A549 (cell line): ENCODE measurements around the gene VASH2. TPM values are rescaled to one million over a fixed set of nuclear protein-coding genes. Genes with fewer than 3 reads are reported as not detected.

Experiments used
- ATAC-seq, 2 experiments: fragments of 200-7000 bp in 1 of 2; fragments of >200 bp in 1 of 2; cut with Nextera tagmentation in 1 of 2; cut with Tn5 transposase in 1 of 2; 3 replicates each; pipeline versions ENCODE4 v1.8.0 to v1.9.1; 2018 to 2020; ENCODE audit warnings: mild to moderate bottlenecking in 1 of 2, moderate library complexity in 1 of 2
- CTCF ChIA-PET: fragments of 300-600 bp; sonication (Branson Sonifier 250); formaldehyde crosslinking; extraction: SDS; loops from one replicate; lab custom pipeline; 2021; ENCODE audit warnings: antibody characterized with exemption, inconsistent platforms; lab: Yijun Ruan, JAX
- POLR2A ChIA-PET: fragments of 350-600 bp; formaldehyde crosslinking; extraction: SDS; loops from one replicate; lab custom pipeline; 2021; ENCODE audit warnings: antibody characterized with exemption, inconsistent platforms; lab: Yijun Ruan, JAX
- DNase-seq, 2 experiments: peaks; one replicate each; pipeline versions ENCODE4 v3.0.0 to v3.0.0-alpha.2; 2011 to 2016; ENCODE audit warnings: low read depth in 1 of 2, low spot score in 1 of 2
- FAIRE-seq: peaks from 2 replicates; lab custom pipeline; 2011; peaks lifted over from hg19 to GRCh38; lab: Jason Lieb, UNC
- H3K27ac ChIP-seq, 2 experiments: fragments of >200 bp; sonication (Bioruptor Twin); formaldehyde crosslinking; 3 replicates each; pipeline ENCODE4 v1.5.1; 2016 to 2017
- H3K4me1 ChIP-seq: fragments of >200 bp; sonication (Bioruptor Twin); formaldehyde crosslinking; 3 replicates; pipeline ENCODE4 v1.6.1; 2016
- H3K4me2 ChIP-seq: fragments of >200 bp; sonication (Bioruptor Twin); formaldehyde crosslinking; 3 replicates; pipeline ENCODE4 v1.6.1; 2016
- H3K4me3 ChIP-seq: fragments of >200 bp; sonication (Bioruptor Twin); formaldehyde crosslinking; 3 replicates; pipeline ENCODE4 v1.5.1; 2016
- H3K9me3 ChIP-seq: fragments of >200 bp; sonication (Bioruptor Twin); formaldehyde crosslinking; 3 replicates; pipeline ENCODE4 v1.6.1; 2016
- BHLHE40 ChIP-seq: IDR thresholded peaks from 2 replicates; pipeline ENCODE4 v1.6.1; 2012; ENCODE audit warnings: low read depth, low read length, inconsistent platforms
- CBX8 ChIP-seq: fragments of 200-600 bp; sonication (generic); IDR thresholded peaks from 2 replicates; pipeline ENCODE4 v1.6.1; 2016
- CHD4 ChIP-seq: fragments of 200-600 bp; sonication (generic); IDR thresholded peaks from 2 replicates; pipeline ENCODE4 v1.6.1; 2016; ENCODE audit warnings: antibody characterized with exemption, mild to moderate bottlenecking, borderline replicate concordance
- CTCF ChIP-seq: fragments of >200 bp; sonication (Bioruptor Twin); formaldehyde crosslinking; IDR thresholded peaks from 3 replicates; pipeline ENCODE4 v1.5.1; 2016
- E2F6 ChIP-seq: IDR thresholded peaks from 2 replicates; pipeline ENCODE4 v1.6.1; 2012; ENCODE audit warnings: low read depth, borderline replicate concordance
- EP300 ChIP-seq, 2 experiments: fragments of >200 bp; sonication (Bioruptor Twin); formaldehyde crosslinking; IDR thresholded peaks; 2 replicates in 1 of 2; 3 replicates in 1 of 2; pipeline ENCODE4 v1.6.1; 2016 to 2017
- ESRRA ChIP-seq: fragments of 150-350 bp; IDR thresholded peaks from 2 replicates; pipeline ENCODE4 v1.6.1; 2014; ENCODE audit warnings: mild to moderate bottlenecking, low read length, borderline replicate concordance
- FOSL2 ChIP-seq, 2 experiments: fragments of 450-650 bp in 1 of 2; fragments of >200 bp in 1 of 2; sonication (Bioruptor Twin) in 1 of 2; formaldehyde crosslinking; IDR thresholded peaks; 2 replicates each; pipeline versions ENCODE4 v1.5.0 to v1.6.1; 2016 to 2020; ENCODE audit warnings: mild to moderate bottlenecking in 1 of 2, moderate library complexity in 1 of 2
- HDAC2 ChIP-seq: fragments of 200-600 bp; sonication (generic); IDR thresholded peaks from 2 replicates; pipeline ENCODE4 v1.6.1; 2016
- HEYL ChIP-seq: fragments of 250-450 bp; sonication (Bioruptor Pico); IDR thresholded peaks from 2 replicates; pipeline ENCODE4 v1.8.0; 2021; ENCODE audit warnings: mild to moderate bottlenecking, moderate library complexity
- HOXA7 ChIP-seq: fragments of 250-450 bp; sonication (Bioruptor Pico); IDR thresholded peaks from 2 replicates; pipeline ENCODE4 v1.5.0; 2020; ENCODE audit warnings: mild to moderate bottlenecking, moderate library complexity
- HOXB5 ChIP-seq: fragments of 250-450 bp; sonication (Bioruptor Pico); IDR thresholded peaks from 2 replicates; pipeline ENCODE4 v1.5.0; 2020; ENCODE audit warnings: mild to moderate bottlenecking, moderate library complexity
- MYC ChIP-seq: IDR thresholded peaks from 2 replicates; pipeline ENCODE4 v1.6.1; 2012; ENCODE audit warnings: mild to moderate bottlenecking, inconsistent platforms, low read length, improper control_type of control experiment, borderline replicate concordance
- NFE2L2 ChIP-seq: fragments of 150-350 bp; conservative IDR thresholded peaks from 2 replicates; pipeline ENCODE4 v1.6.1; 2014; ENCODE audit warnings: low read length
- NPAS2 ChIP-seq: fragments of 250-450 bp; sonication (Bioruptor Pico); IDR thresholded peaks from 2 replicates; pipeline ENCODE4 v1.8.0; 2022; ENCODE audit warnings: mild to moderate bottlenecking, moderate library complexity, borderline replicate concordance
- NR3C1 ChIP-seq: fragments of >200 bp; sonication (Bioruptor Twin); formaldehyde crosslinking; IDR thresholded peaks from 3 replicates; pipeline ENCODE4 v1.6.1; 2017
- PBX3 ChIP-seq: IDR thresholded peaks from 2 replicates; pipeline ENCODE4 v1.6.1; 2012
- PHF8 ChIP-seq: fragments of 200-600 bp; sonication (generic); IDR thresholded peaks from 2 replicates; pipeline ENCODE4 v1.6.1; 2016; ENCODE audit warnings: low read depth, mild to moderate bottlenecking, antibody characterized with exemption, moderate library complexity, borderline replicate concordance
- POLR2A ChIP-seq: IDR thresholded peaks from 2 replicates; pipeline ENCODE4 v1.6.1; 2012; ENCODE audit warnings: mild to moderate bottlenecking, low read length
- RARB ChIP-seq: fragments of 250-450 bp; sonication (Bioruptor Pico); IDR thresholded peaks from 2 replicates; pipeline ENCODE4 v1.8.0; 2021; ENCODE audit warnings: mild to moderate bottlenecking, moderate library complexity
- TP53 ChIP-seq: fragments of 250-450 bp; sonication (Bioruptor Pico); IDR thresholded peaks from 2 replicates; pipeline ENCODE4 v1.5.0; 2021; ENCODE audit warnings: mild to moderate bottlenecking, moderate library complexity
- ZFP36 ChIP-seq: fragments of 450-650 bp; IDR thresholded peaks from 2 replicates; pipeline ENCODE4 v1.6.1; 2014; ENCODE audit warnings: borderline replicate concordance; ENCODE audit not compliant: partially characterized antibody
- ZSCAN20 ChIP-seq: fragments of 250-450 bp; sonication (Bioruptor Pico); IDR thresholded peaks from 2 replicates; pipeline ENCODE4 v1.8.0; 2022; ENCODE audit warnings: mild to moderate bottlenecking, moderate library complexity
- WGBS: methylation state at CpG from one replicate; pipeline ENCODE4 v1.1.6; 2017; ENCODE audit errors: missing lambda C conversion rate; 5-methylcytosine and 5-hydroxymethylcytosine counted together
- polyA plus RNA-seq, 4 experiments: library from polyadenylated mRNA; depleted of rRNA in 3 of 4; stranded (reverse); fragments of >200 nt; fragmentation: RNase III in 1 of 4; extraction: RNeasy Plus Mini Kit Qiagen cat#74134 plus additional on column Dnase treatment in 1 of 4; gene quantifications; 2 replicates in 3 of 4; 3 replicates in 1 of 4; pipeline ENCODE4 v1.2.3, GENCODE V29; 2011 to 2017
- TF ChIP-seq, protein P1 (sequence below): fragments of 450-650 bp; IDR thresholded peaks from 2 replicates; pipeline ENCODE4 v1.6.1; 2014; ENCODE audit warnings: antibody characterized with exemption
- TF ChIP-seq, protein P2 (sequence below): fragments of 200-600 bp; sonication (generic); IDR thresholded peaks from 2 replicates; pipeline ENCODE4 v1.6.1; 2016; ENCODE audit warnings: antibody characterized with exemption, mild to moderate bottlenecking, moderate library complexity

VASH2 gene
- polyA plus RNA-seq, 2 of the 4 experiments (the other 2 are of a cell fraction) = 3.4 to 4.7 TPM

- FAIRE-seq = no peak
These were observed 16.3 kb downstream of the VASH2 start for GRCh38 chr1:212966616-212967015.

GRCh38 chr1:212967801-212968200, 17.5 kb downstream of the VASH2 start:
- no peaks in the 10 kb centered on the region for H3K9me3 ChIP-seq
- 59% methylated on average over 8 of the region's 8 CpGs for WGBS
- FAIRE-seq (peak; percentile 95), ATAC-seq (peak; percentile 94 to 99), DNase-seq (peak; percentile 75 to 81)
- TF ChIP-seq CTCF (peak; percentile 22; the same call in 2 of the 3 replicates), NFE2L2 (0 out of 2 replicates have a peak, but pooled peaks have one; percentile 17), HOXB5 (CRISPR knock-in tag) (no peak)
- ChIA-PET POLR2A (interaction anchor here (0.6 kb wide), 1 partner anchor 93 kb away, joined by 3 read pairs; no protein-coding TSS in a partner anchor), CTCF (interaction anchor here (0.6 to 3.7 kb wide), 14 partner anchors 8 to 303 kb away, joined by 3 to 27 read pairs (median 4); partner anchors contain the start of gene VASH2)
- H3K27ac ChIP-seq = peak overlapping the region in 1 of 2 experiments; percentile 44; a peak in 3 of 6 replicates
- no peak overlapping the region for H3K4me3 ChIP-seq
- H3K4me1 ChIP-seq = peaks cover 9% of the 10 kb centered on the region; the same call in 2 of the 3 replicates
- H3K4me2 ChIP-seq = peak overlapping the region; percentile 9; the same call in 1 of the 3 replicates

More at GRCh38 chr1:212966616-212967015, 16.3 kb downstream of the VASH2 start:
- ATAC-seq (no peak), DNase-seq (no peak)
- H3K4me2 ChIP-seq = no peak overlapping the region
- CTCF ChIA-PET = interaction anchor here (0.8 to 3.7 kb wide), 6 partner anchors 9 to 302 kb away, joined by 3 to 27 read pairs (median 6); partner anchors contain the start of gene VASH2
- no peak for TF ChIP-seq MYC
- TF ChIP-seq, protein P1, sequence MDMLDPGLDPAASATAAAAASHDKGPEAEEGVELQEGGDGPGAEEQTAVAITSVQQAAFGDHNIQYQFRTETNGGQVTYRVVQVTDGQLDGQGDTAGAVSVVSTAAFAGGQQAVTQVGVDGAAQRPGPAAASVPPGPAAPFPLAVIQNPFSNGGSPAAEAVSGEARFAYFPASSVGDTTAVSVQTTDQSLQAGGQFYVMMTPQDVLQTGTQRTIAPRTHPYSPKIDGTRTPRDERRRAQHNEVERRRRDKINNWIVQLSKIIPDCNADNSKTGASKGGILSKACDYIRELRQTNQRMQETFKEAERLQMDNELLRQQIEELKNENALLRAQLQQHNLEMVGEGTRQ = no peak
- TF ChIP-seq ZFP36 = no peak
- TF ChIP-seq BHLHE40 = no peak
- TF ChIP-seq CBX8 = no peak
- no peak for TF ChIP-seq PBX3
- no peak for TF ChIP-seq ZSCAN20 (CRISPR knock-in tag)
- TF ChIP-seq FOSL2 (IDR thresholded peaks at IDR 0.05) = no peak
- TF ChIP-seq FOSL2 (CRISPR knock-in tag; IDR thresholded peaks at IDR 0.05) = no peak
- TF ChIP-seq CHD4 = no peak
- no peak for TF ChIP-seq HEYL (CRISPR knock-in tag)
- POLR2A ChIA-PET = no interaction called here
- WGBS = 94% methylated on average over 5 of the region's 5 CpGs
- H3K27ac ChIP-seq = no peak overlapping the region
- H3K4me1 ChIP-seq = peaks cover 9% of the 10 kb centered on the region; the same call in 2 of the 3 replicates
- H3K9me3 ChIP-seq = no peaks in the 10 kb centered on the region
- H3K4me3 ChIP-seq = no peak overlapping the region

DNA sequence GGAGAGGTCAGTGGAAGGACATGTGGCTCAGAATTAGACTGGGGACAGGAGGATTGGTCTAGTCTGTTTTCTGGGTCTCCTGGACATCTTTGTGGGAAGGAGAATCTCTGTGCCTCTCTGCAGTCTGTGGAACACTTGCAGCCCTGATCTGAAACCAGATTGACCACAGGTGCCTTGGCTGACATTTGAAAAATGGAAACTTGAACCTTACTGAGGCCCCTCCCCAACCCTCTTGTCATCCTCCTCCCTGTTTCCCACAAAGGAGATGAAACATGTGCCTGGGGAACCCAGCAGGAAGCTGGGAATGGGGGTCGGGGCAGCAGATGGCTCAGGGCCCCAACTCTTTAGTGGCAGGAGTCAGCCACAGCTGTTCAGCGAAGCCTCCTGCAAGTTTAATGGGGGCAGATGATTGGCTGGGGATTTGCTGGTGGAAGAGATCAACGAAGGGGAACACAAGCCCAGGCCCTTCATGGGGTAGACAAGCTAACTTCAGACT, 18.1 kb downstream of the VASH2 start:
- Histone ChIP-seq H3K4me1 (peaks cover 9% of the 10 kb centered on the region; the same call in 2 of the 3 replicates), H3K4me2 (no peak overlapping the region), H3K9me3 (no peaks in the 10 kb centered on the region), H3K27ac (peak overlapping the region in 1 of 2 experiments; percentile 44; a peak in 3 of 6 replicates), H3K4me3 (no peak overlapping the region)
- WGBS = 55% methylated on average over 3 of the region's 3 CpGs
- no peak for ATAC-seq
- ChIA-PET CTCF (interaction anchor here (0.8 to 3.7 kb wide), 10 partner anchors 9 to 303 kb away, joined by 3 to 27 read pairs (median 4); no protein-coding TSS in a partner anchor), POLR2A (interaction anchor here (0.6 kb wide), 1 partner anchor 93 kb away, joined by 3 read pairs; no protein-coding TSS in a partner anchor)
- no peak for DNase-seq
- FAIRE-seq = no peak
- TF ChIP-seq ESRRA = no peak
- TF ChIP-seq HEYL (CRISPR knock-in tag) = no peak
- TF ChIP-seq NR3C1 = no peak
- TF ChIP-seq E2F6 = no peak
- TF ChIP-seq PHF8 = no peak
- no peak for TF ChIP-seq EP300 (IDR thresholded peaks at IDR 0.05)
- TF ChIP-seq CHD4 = no peak
- TF ChIP-seq, protein P2, sequence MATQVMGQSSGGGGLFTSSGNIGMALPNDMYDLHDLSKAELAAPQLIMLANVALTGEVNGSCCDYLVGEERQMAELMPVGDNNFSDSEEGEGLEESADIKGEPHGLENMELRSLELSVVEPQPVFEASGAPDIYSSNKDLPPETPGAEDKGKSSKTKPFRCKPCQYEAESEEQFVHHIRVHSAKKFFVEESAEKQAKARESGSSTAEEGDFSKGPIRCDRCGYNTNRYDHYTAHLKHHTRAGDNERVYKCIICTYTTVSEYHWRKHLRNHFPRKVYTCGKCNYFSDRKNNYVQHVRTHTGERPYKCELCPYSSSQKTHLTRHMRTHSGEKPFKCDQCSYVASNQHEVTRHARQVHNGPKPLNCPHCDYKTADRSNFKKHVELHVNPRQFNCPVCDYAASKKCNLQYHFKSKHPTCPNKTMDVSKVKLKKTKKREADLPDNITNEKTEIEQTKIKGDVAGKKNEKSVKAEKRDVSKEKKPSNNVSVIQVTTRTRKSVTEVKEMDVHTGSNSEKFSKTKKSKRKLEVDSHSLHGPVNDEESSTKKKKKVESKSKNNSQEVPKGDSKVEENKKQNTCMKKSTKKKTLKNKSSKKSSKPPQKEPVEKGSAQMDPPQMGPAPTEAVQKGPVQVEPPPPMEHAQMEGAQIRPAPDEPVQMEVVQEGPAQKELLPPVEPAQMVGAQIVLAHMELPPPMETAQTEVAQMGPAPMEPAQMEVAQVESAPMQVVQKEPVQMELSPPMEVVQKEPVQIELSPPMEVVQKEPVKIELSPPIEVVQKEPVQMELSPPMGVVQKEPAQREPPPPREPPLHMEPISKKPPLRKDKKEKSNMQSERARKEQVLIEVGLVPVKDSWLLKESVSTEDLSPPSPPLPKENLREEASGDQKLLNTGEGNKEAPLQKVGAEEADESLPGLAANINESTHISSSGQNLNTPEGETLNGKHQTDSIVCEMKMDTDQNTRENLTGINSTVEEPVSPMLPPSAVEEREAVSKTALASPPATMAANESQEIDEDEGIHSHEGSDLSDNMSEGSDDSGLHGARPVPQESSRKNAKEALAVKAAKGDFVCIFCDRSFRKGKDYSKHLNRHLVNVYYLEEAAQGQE = no peak
- TF ChIP-seq RARB = no peak
- no peak for TF ChIP-seq TP53 (CRISPR knock-in tag)
- TF ChIP-seq HDAC2 = no peak
- no peak for TF ChIP-seq ZSCAN20 (CRISPR knock-in tag)
- TF ChIP-seq NPAS2 (CRISPR knock-in tag) = no peak
- no peak for TF ChIP-seq BHLHE40
- no peak for TF ChIP-seq HOXA7 (CRISPR knock-in tag)
- TF ChIP-seq POLR2A = no peak
